ENCODE measurements around the gene OXCT1.

GRCh38 chr5:41835645-41836044 lies 34.6 kb downstream of the OXCT1 start:
- TF ChIP-seq CTCF (IDR thresholded peaks at IDR 0.05) (no peak), SP1 (CRISPR knock-in tag; conservative IDR thresholded peaks at IDR 0.05) (no peak), TCF7 (CRISPR knock-in tag; IDR thresholded peaks at IDR 0.05; ENCODE audit: low read depth) (no peak), NR1H2 (CRISPR knock-in tag; IDR thresholded peaks at IDR 0.05) (no peak), ZNF512 (CRISPR knock-in tag; IDR thresholded peaks at IDR 0.05; ENCODE audit: borderline replicate concordance) (no peak), FOXJ3 (CRISPR knock-in tag; IDR thresholded peaks at IDR 0.05; ENCODE audit: borderline replicate concordance) (no peak), STAT6 (CRISPR knock-in tag; conservative IDR thresholded peaks at IDR 0.05; ENCODE audit: low read depth) (no peak), MAX (CRISPR knock-in tag; IDR thresholded peaks at IDR 0.05) (no peak), SMAD3 (CRISPR knock-in tag; IDR thresholded peaks at IDR 0.05; ENCODE audit: borderline replicate concordance) (no peak), ETV6 (CRISPR knock-in tag; IDR thresholded peaks at IDR 0.05) (no peak), ZNF232 (CRISPR knock-in tag; IDR thresholded peaks at IDR 0.05) (no peak)

All from WTC11 (cell line).